HCT116 (cell line): ENCODE results near the gene TCIRG1. TPM values are rescaled to one million over a fixed set of nuclear protein-coding genes. Genes with fewer than 3 reads are reported as not detected.

ENCODE experiments used
- ATAC-seq: fragments of 200-7000 bp; cut with Tn5 transposase; 2 replicates; pipeline ENCODE4 v1.9.1; 2020; ENCODE audit warnings: mild to moderate bottlenecking, moderate library complexity
- BruUV-seq: library from RNA; stranded (reverse); fragments of 400-500 nt; replicated peaks from 2 replicates; lab custom pipeline; 2021; lab: Mats Ljungman, UMichigan
- CTCF ChIA-PET: fragments of 300-600 bp; sonication (Branson Sonifier 250); formaldehyde crosslinking; loops from one replicate; lab custom pipeline; 2021; ENCODE audit warnings: antibody characterized with exemption; lab: Charles Lee
- POLR2A ChIA-PET: fragments of 300-600, 350-600 bp; sonication (Branson Sonifier 250); formaldehyde crosslinking; loops from one replicate; lab custom pipeline; 2021; ENCODE audit warnings: antibody characterized with exemption; lab: Charles Lee
- RAD21 ChIA-PET, 2 experiments: fragments of 300-600 bp; sonication (Branson Sonifier 250); formaldehyde crosslinking; loops; one replicate each; lab custom pipeline; 2023; ENCODE audit warnings: low total read pairs in 2 of 2; ENCODE audit not compliant: uncharacterized antibody in 2 of 2, unreplicated experiment in 2 of 2, low non-redundant PET in 1 of 2; lab: Charles Lee
- DNase-seq: peaks from one replicate; pipeline ENCODE4 v3.0.0-alpha.2; 2010; ENCODE audit warnings: low read depth, low spot score
- H2AFZ ChIP-seq: fragments of 200-600 bp; shearing (Covaris generic), sonication (generic); 2 replicates; pipeline ENCODE4 v1.6.1; 2017; ENCODE audit warnings: low read depth, mixed run types, mixed read lengths, antibody characterized with exemption, low read length; ENCODE audit not compliant: poor library complexity, severe bottlenecking
- H3K27ac ChIP-seq: 2 replicates; pipeline ENCODE4 v1.5.1; 2012; ENCODE audit warnings: low read depth, low read length
- H3K27me3 ChIP-seq: fragments of 200-600 bp; sonication (generic); 2 replicates; pipeline ENCODE4 v1.6.1; 2016; ENCODE audit warnings: mixed run types, low read length, mixed read lengths; ENCODE audit not compliant: insufficient read depth
- H3K36me3 ChIP-seq, 2 experiments: fragments of 200-500 bp in 1 of 2; fragments of 200-600 bp in 1 of 2; sonication (Bioruptor generic) in 1 of 2; sonication (generic) in 1 of 2; 2 replicates each; pipeline versions ENCODE4 v1.5.1 to v1.6.1; 2014 to 2016; ENCODE audit warnings: low read length in 2 of 2, inconsistent platforms in 1 of 2, mixed read lengths in 1 of 2, mixed run types in 1 of 2; ENCODE audit not compliant: insufficient read depth in 2 of 2, control insufficient read depth in 1 of 2
- H3K4me1 ChIP-seq, 2 experiments: fragments of 200-600 bp in 1 of 2; sonication (generic) in 1 of 2; 2 replicates each; pipeline versions ENCODE4 v1.5.1 to v1.6.1; 2012 to 2017; ENCODE audit warnings: low read length in 2 of 2, inconsistent platforms in 1 of 2, mild to moderate bottlenecking in 1 of 2, mixed read lengths in 1 of 2, mixed run types in 1 of 2, moderate library complexity in 1 of 2; ENCODE audit not compliant: insufficient read depth in 2 of 2, control insufficient read depth in 1 of 2
- H3K4me2 ChIP-seq: fragments of 200-600 bp; sonication (generic); 2 replicates; pipeline ENCODE4 v1.6.1; 2017; ENCODE audit warnings: mixed run types, low read length, mixed read lengths
- H3K4me3 ChIP-seq, 2 experiments: fragments of 200-600 bp in 1 of 2; sonication (generic) in 1 of 2; replicated peaks in 1 of 2; 2 replicates each; pipeline ENCODE4 v1.5.1; 2011 to 2016; ENCODE audit warnings: low read length in 2 of 2, control low read depth in 1 of 2, low read depth in 1 of 2, mild to moderate bottlenecking in 1 of 2, mixed read lengths in 1 of 2, mixed run types in 1 of 2
- H3K79me2 ChIP-seq: fragments of 200-600 bp; sonication (generic); 2 replicates; pipeline ENCODE4 v1.6.1; 2017; ENCODE audit warnings: mild to moderate bottlenecking, mixed run types, low read length, moderate library complexity, mixed read lengths; ENCODE audit not compliant: insufficient read depth
- H3K9ac ChIP-seq: fragments of 200-600 bp; sonication (generic); 2 replicates; pipeline ENCODE4 v1.6.1; 2016; ENCODE audit warnings: low read length, mixed read lengths
- H3K9me2 ChIP-seq: fragments of 200-600 bp; sonication (generic), shearing (Covaris generic); 2 replicates; pipeline ENCODE4 v1.6.1; 2017; ENCODE audit warnings: mixed run types, mild to moderate bottlenecking, moderate library complexity; ENCODE audit not compliant: insufficient read depth
- H3K9me3 ChIP-seq, 2 experiments: fragments of 200-500 bp in 1 of 2; fragments of 200-600 bp in 1 of 2; sonication (Bioruptor generic) in 1 of 2; sonication (generic) in 1 of 2; 2 replicates each; pipeline ENCODE4 v1.6.1; 2014 to 2017; ENCODE audit warnings: low read length in 2 of 2, mixed read lengths in 2 of 2, inconsistent platforms in 1 of 2, low read depth in 1 of 2, mild to moderate bottlenecking in 1 of 2, mixed run types in 1 of 2, moderate library complexity in 1 of 2; ENCODE audit not compliant: control insufficient read depth in 1 of 2, insufficient read depth in 1 of 2
- H4K20me1 ChIP-seq: fragments of 200-600 bp; sonication (generic), shearing (Covaris generic); 2 replicates; pipeline ENCODE4 v1.6.1; 2017; ENCODE audit warnings: mixed run types, mild to moderate bottlenecking, moderate library complexity; ENCODE audit not compliant: insufficient read depth
- EGR1 ChIP-seq: IDR thresholded peaks from 2 replicates; pipeline ENCODE4 v1.6.1; 2012; ENCODE audit warnings: low read depth
- ELF1 ChIP-seq: IDR thresholded peaks from 2 replicates; pipeline ENCODE4 v1.6.1; 2012; ENCODE audit warnings: low read depth, borderline replicate concordance
- EZH2 ChIP-seq: fragments of 200-600 bp; sonication (generic); IDR thresholded peaks from 2 replicates; pipeline ENCODE4 v1.6.1; 2017; ENCODE audit warnings: antibody characterized with exemption, mixed run types
- EZH2phosphoT487 ChIP-seq: fragments of 200-600 bp; IDR thresholded peaks from 2 replicates; pipeline ENCODE4 v1.6.1; 2018; ENCODE audit warnings: antibody characterized with exemption, borderline replicate concordance
- JUND ChIP-seq: IDR thresholded peaks from 2 replicates; pipeline ENCODE4 v1.6.1; 2012
- POLR2A ChIP-seq: IDR thresholded peaks from 2 replicates; pipeline ENCODE4 v1.7.0; 2011; ENCODE audit warnings: borderline replicate concordance; ENCODE audit not compliant: insufficient read depth, insufficient read length; ENCODE audit errors: extremely low read depth
- POLR2AphosphoS5 ChIP-seq: IDR thresholded peaks from 2 replicates; pipeline ENCODE4 v1.6.1; 2011; ENCODE audit warnings: mild to moderate bottlenecking, low read depth, low read length, moderate library complexity
- SP1 ChIP-seq: IDR thresholded peaks from 2 replicates; pipeline ENCODE4 v1.6.1; 2012; ENCODE audit warnings: low read depth
- TCF7L2 ChIP-seq: IDR thresholded peaks from 2 replicates; pipeline ENCODE4 v1.7.0; 2011; ENCODE audit warnings: borderline replicate concordance, inconsistent platforms; ENCODE audit not compliant: insufficient read depth, insufficient read length; ENCODE audit errors: extremely low read depth
- YY1 ChIP-seq: IDR thresholded peaks from 2 replicates; pipeline ENCODE4 v1.6.1; 2011; ENCODE audit warnings: low read length, low read depth, moderate library complexity, mild to moderate bottlenecking; ENCODE audit not compliant: insufficient replicate concordance; ENCODE audit errors: extremely low read depth
- ZFX ChIP-seq: fragments of 450-650 bp; IDR thresholded peaks from 2 replicates; pipeline ENCODE4 v1.6.1; 2017
- intact Hi-C: fragments of 100-400 bp; cut with micrococcal nuclease; formaldehyde crosslinking; loops from 2 replicates; pipeline ENCODE4 v1.10.0; 2022
- total RNA-seq: library from RNA; stranded (reverse); gene quantifications from one replicate; pipeline ENCODE4 v1.2.1, GENCODE V29; 2021; ENCODE audit not compliant: unreplicated experiment
- TF ChIP-seq, protein P1 (sequence below): IDR thresholded peaks from 2 replicates; pipeline ENCODE4 v1.6.1; 2011; ENCODE audit warnings: mild to moderate bottlenecking, low read length, moderate library complexity; ENCODE audit not compliant: insufficient replicate concordance; ENCODE audit errors: extremely low read depth

The TCIRG1 gene
- total RNA-seq, 1 experiment from 2014 or later, result 101 TPM

DNA sequence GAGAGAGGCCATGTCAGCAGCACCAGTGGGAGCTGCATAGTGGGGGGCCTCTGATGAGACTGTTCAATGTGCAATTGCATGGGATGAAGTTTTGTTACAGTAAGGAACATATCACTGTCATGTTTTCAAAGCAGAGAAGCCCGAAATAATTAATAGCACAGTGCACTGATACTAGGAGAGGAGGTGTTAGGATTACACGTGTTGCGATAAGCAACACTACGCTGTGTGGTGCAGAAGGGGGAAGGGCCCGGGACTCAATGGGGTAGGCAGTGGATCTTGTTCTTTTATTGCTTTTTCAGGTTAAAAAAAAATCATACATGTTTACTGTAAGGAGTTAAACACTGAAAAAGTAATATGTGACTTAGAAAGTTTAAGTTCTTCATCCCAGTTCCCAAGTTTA, 29.2 kb downstream of the TCIRG1 start:
- ChIA-PET CTCF (no interaction called here), RAD21 (no interaction called here), POLR2A (no interaction called here)
- H3K36me3 ChIP-seq, result peaks cover 28 to 53% of the 10 kb centered on the region in 2 experiments
- H2AFZ ChIP-seq, result no peak overlapping the region
- DNase-seq, result no peak
- no peaks in the 10 kb centered on the region for H3K9me3 ChIP-seq
- BruUV-seq, result no TSS peak
- no peaks in the 10 kb centered on the region for H3K4me1 ChIP-seq
- no peak for ATAC-seq
- no peak overlapping the region for H3K9ac ChIP-seq
- no peak for TF ChIP-seq EZH2
- no peak for TF ChIP-seq YY1
- no peak for TF ChIP-seq POLR2A
- no peak for TF ChIP-seq ELF1
- no peak for TF ChIP-seq ZFX
- no peak for TF ChIP-seq JUND
- no peak for TF ChIP-seq EGR1
- TF ChIP-seq, protein P1, sequence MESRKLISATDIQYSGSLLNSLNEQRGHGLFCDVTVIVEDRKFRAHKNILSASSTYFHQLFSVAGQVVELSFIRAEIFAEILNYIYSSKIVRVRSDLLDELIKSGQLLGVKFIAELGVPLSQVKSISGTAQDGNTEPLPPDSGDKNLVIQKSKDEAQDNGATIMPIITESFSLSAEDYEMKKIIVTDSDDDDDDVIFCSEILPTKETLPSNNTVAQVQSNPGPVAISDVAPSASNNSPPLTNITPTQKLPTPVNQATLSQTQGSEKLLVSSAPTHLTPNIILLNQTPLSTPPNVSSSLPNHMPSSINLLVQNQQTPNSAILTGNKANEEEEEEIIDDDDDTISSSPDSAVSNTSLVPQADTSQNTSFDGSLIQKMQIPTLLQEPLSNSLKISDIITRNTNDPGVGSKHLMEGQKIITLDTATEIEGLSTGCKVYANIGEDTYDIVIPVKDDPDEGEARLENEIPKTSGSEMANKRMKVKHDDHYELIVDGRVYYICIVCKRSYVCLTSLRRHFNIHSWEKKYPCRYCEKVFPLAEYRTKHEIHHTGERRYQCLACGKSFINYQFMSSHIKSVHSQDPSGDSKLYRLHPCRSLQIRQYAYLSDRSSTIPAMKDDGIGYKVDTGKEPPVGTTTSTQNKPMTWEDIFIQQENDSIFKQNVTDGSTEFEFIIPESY, result no peak
- TF ChIP-seq SP1, result no peak
- no peak for TF ChIP-seq EZH2phosphoT487
- no peak for TF ChIP-seq POLR2AphosphoS5
- TF ChIP-seq TCF7L2, result no peak
- TF ChIP-seq, all 23 proteins: peak for 0
- Histone ChIP-seq H3K4me3 (no peak overlapping the region), H3K27me3 (no peaks in the 10 kb centered on the region), H3K9me2 (no peaks in the 10 kb centered on the region), H3K79me2 (no peaks in the 10 kb centered on the region), H3K27ac (no peak overlapping the region), H4K20me1 (no peaks in the 10 kb centered on the region), H3K4me2 (no peak overlapping the region)
- intact Hi-C loops, result no loop called here
